Small intestine (tissue), 7 donors: Measurements from ENCODE around the gene TEKT4. TPM values are rescaled to one million over a fixed set of nuclear protein-coding genes. Genes with fewer than 3 reads are reported as not detected.

Source experiments
- DNase-seq, 2 donors: peaks; one replicate each; pipeline versions ENCODE4 v3.0.0 to v3.0.0-alpha.2; 2013
- FAIRE-seq: peaks from 2 replicates; lab custom pipeline; 2012; peaks lifted over from hg19 to GRCh38; lab: Jason Lieb, UNC
- H3K27ac ChIP-seq, 3 donors: one replicate each; pipeline ENCODE4 v1.5.1; 2013; ENCODE audit warnings: low read length in 2 of 3, mild to moderate bottlenecking in 2 of 3, control low read depth in 1 of 3, inconsistent platforms in 1 of 3, low read depth in 1 of 3, moderate library complexity in 1 of 3
- H3K27me3 ChIP-seq, 3 donors: one replicate each; pipeline ENCODE4 v1.6.1; 2013; ENCODE audit warnings: low read length in 3 of 3, inconsistent platforms in 1 of 3; ENCODE audit not compliant: control insufficient read depth in 3 of 3, insufficient read depth in 3 of 3
- H3K36me3 ChIP-seq, 3 donors: one replicate each; pipeline ENCODE4 v1.6.1; 2013; ENCODE audit warnings: low read length in 3 of 3, inconsistent platforms in 1 of 3, low read depth in 1 of 3, mild to moderate bottlenecking in 1 of 3, moderate library complexity in 1 of 3; ENCODE audit not compliant: control insufficient read depth in 3 of 3, insufficient read depth in 2 of 3
- H3K4me1 ChIP-seq, 3 donors: one replicate each; pipeline ENCODE4 v1.6.1; 2013; ENCODE audit warnings: low read length in 2 of 3, inconsistent platforms in 1 of 3, low read depth in 1 of 3, mild to moderate bottlenecking in 1 of 3, moderate library complexity in 1 of 3; ENCODE audit not compliant: control insufficient read depth in 3 of 3, insufficient read depth in 2 of 3
- H3K4me3 ChIP-seq, 3 donors: one replicate each; pipeline ENCODE4 v1.5.1; 2013; ENCODE audit warnings: low read length in 3 of 3, control low read depth in 1 of 3, inconsistent platforms in 1 of 3, low read depth in 1 of 3, mild to moderate bottlenecking in 1 of 3, moderate library complexity in 1 of 3
- H3K9me3 ChIP-seq, 2 donors: one replicate each; pipeline ENCODE4 v1.6.1; 2013; ENCODE audit warnings: low read depth in 1 of 2, low read length in 1 of 2; ENCODE audit not compliant: control insufficient read depth in 2 of 2, insufficient read depth in 1 of 2
- WGBS, 3 donors: extraction: QIAGEN DNeasy Blood & Tissue Kit; methylation state at CpG; one replicate each; pipeline ENCODE4 v1.1.7; 2013; 5-methylcytosine and 5-hydroxymethylcytosine counted together
- polyA plus RNA-seq, 4 donors: library from polyadenylated mRNA; stranded (reverse) in 3 of 4; unstranded in 1 of 4; fragments of 200-250 nt in 3 of 4; fragments of 120-200 nt in 1 of 4; gene quantifications; one replicate each; pipeline versions ENCODE4 v1.2.1 to v1.2.3, GENCODE V29; 2013
- donor health status: healthy with polysubstance abuse.
- donor health status: control.
- donor health status: control.
- donor health status: Bipolar disorder and iron deficiency.
- donor health status: healthy.

TEKT4 gene
- polyA plus RNA-seq, 4 donors = not detected

DNA sequence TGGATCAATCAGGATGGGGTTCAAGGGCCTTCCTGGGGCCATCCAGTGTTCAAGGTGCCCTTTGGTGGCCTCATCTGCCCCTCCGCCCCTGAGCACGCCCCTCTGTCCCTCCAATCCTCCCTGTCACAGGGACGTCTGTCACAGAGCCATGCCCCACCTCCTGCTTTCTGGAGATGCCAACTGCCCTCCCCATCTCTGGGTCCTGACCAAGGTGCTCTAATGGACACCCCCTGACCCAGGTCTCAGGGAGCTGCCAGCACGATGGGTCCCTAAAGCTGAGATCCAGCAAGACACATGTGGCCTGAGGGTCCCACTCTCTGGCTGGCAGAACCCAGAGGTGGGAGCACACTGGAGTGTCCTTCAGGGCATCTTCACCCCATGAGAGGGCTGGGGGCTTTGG lies 2.1 kb upstream of the TEKT4 start:
- H3K27ac ChIP-seq = no peak overlapping the region
- 83 to 87% (median 87%) methylated on average over 4 of the region's 4 CpGs for WGBS, 3 donors
- H3K4me3 ChIP-seq = no peak overlapping the region
- H3K27me3 ChIP-seq = peaks cover 0 to 19% (median 2%) of the 10 kb centered on the region in 3 donors
- H3K36me3 ChIP-seq = no peaks in the 10 kb centered on the region
- H3K4me1 ChIP-seq = no peaks in the 10 kb centered on the region
- H3K9me3 ChIP-seq = no peaks in the 10 kb centered on the region
- FAIRE-seq (no peak), DNase-seq (no peak)

DNA sequence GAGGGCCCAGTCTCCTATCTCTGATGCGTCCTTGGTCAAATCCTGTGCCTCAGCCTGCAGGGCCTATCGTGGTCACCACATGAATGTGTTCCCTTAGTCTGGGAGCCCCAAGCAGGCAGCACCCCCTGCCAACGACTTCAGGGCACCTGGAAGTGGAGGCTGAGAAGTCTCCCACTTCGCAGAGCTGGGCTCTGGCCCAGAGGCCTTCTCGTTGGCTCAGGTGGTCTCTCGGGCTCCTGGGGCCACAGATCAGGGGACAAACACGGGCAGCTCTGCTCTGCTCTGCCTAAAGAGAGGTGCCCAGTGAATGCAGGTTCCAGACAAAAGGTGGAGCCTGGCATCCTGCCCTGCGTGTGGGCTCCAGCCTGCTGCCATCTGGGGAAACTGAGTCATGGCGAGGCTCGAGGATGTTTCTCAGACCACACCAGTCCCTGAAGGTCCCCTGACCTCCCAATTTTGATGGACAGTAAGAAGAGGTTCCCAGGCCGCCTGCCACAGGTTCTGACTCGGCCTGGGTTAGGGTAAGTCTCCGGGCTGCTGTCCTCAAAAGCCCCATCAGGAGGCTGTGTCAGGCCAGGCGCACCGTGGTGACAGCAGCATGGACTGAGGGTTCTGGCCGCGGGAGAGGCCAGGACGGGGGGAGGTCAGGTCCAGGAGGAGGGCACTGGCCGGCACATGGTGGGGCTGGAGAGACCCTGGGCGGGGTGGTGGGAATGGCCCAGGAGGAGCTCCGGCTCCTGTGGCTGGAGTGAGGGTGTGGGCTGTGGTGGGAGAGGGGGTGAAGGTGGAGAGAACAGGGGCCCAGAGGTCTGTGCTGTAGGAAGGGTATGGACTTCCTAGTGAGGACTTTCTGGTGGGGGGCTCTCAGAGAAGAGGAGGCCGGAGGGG lies 1.4 kb upstream of the TEKT4 start:
- no peak overlapping the region for H3K27ac ChIP-seq
- FAIRE-seq = no peak
- WGBS, 3 donors = 74 to 78% (median 76%) methylated on average over 20 to 22 of the region's 22 CpGs
- DNase-seq = no peak
- no peaks in the 10 kb centered on the region for H3K36me3 ChIP-seq
- H3K4me1 ChIP-seq = no peaks in the 10 kb centered on the region
- no peaks in the 10 kb centered on the region for H3K9me3 ChIP-seq
- H3K27me3 ChIP-seq = peaks cover 0 to 19% (median 2%) of the 10 kb centered on the region in 3 donors
- no peak overlapping the region for H3K4me3 ChIP-seq

DNA sequence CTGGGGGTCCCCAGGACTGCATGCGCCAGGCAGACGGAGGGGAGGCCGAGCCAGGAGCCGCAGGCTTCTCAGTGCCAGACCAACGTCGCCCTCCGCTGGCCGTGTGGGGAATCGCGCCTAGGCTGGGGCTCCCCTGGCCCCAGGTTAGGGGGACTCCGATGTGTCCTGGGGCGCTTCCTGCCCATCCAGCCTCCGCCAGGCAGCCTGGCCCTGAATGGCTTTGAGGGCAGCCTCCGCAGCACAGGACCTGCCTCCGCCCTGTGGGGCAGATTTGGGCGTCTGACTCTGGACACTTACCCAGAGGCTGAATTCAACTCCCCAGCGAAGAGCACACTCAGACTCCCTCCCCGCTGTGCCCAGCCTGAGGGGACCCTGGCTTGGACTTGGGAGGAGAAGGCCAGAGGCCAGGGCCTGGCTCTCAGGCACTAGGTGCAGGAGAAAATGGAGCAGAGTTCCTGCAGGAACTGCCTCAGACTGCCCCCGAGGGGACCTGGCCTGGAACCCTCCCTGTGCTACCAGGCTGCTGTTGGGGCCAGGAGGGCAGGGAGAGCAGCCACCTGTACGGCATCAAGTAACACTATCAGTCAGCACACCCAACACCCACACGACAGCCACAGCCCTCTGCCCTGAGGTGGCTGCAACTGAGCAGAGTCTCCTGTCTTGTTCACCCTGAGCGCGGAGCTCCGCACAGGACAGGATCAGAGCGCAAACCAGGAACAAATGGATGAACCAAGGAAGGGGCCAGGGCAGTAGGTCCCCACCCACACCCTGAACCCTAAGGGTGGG lies 597 bp upstream of the TEKT4 start:
- DNase-seq (no peak), FAIRE-seq (no peak)
- H3K4me1 ChIP-seq = no peaks in the 10 kb centered on the region
- H3K27me3 ChIP-seq = peaks cover 0 to 19% (median 2%) of the 10 kb centered on the region in 3 donors
- H3K9me3 ChIP-seq = no peaks in the 10 kb centered on the region
- no peaks in the 10 kb centered on the region for H3K36me3 ChIP-seq
- 32 to 37% (median 36%) methylated on average over 20 to 25 of the region's 25 CpGs for WGBS, 3 donors
- H3K27ac ChIP-seq = no peak overlapping the region
- no peak overlapping the region for H3K4me3 ChIP-seq

DNA sequence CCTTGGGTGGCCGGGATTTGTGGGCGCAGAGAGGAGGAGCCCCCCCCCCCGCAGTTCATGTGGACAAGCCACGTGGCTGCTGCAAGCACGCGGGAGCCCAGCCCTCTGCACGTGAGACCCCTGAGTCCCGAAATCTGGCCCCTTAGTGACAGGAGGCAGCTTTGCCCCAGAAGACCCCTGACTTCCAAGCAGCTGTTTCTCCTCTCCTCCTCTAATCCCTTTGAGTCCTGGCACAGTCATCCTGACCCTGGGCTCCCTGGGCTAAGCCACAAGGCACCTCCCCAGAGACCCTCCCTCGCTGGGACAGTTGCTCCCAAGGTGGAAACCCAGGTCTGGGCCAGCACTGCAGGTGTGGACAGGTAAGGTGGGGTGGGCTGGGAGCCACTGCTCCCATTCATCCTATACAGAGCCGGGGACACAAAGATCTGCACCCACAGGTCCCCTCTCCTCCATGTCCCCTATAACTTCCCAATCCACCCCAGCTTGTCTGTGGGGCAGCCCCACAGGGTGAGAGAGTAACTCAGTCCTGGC lies 923 bp downstream of the TEKT4 start:
- Histone ChIP-seq H3K4me1 (no peaks in the 10 kb centered on the region), H3K36me3 (no peaks in the 10 kb centered on the region), H3K4me3 (no peak overlapping the region), H3K9me3 (no peaks in the 10 kb centered on the region), H3K27ac (no peak overlapping the region), H3K27me3 (peaks cover 0 to 19% (median 2%) of the 10 kb centered on the region in 3 donors)
- FAIRE-seq (no peak), DNase-seq (no peak)
- 62 to 73% (median 67%) methylated on average over 9 to 10 of the region's 10 CpGs for WGBS, 3 donors

DNA sequence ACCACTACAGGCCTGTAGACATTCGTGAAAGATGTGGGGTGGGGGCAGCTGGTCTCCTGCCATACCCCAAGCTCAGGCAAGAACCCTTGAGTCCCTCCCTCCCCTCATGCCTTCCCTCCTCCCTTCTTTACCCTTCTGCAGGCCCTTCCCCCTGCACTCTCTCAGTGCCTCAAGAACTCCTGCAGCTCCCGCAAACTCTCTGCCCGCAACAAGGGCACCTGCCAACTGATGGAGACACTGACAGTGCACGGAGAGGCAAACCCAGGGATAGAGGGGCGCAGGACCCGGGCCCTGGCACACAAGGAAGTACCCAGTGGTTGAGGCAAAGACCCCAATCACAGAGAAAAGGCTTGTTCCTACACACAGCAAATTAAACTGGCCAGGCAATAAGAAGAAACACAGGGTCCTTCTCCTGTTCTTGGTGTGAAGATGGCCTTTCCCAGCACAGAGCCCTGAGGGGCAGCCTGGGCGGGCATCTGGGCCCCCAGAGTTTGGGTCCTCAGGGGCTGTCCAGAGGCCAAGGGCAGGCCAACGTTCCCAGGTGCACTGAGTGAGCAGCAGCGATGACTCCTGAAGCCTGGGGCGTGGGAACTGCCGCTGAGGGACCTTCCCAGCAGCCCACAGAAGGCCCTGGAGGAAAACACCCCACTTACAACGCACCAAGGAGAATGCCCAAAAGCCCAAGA lies 1.6 kb downstream of the TEKT4 start:
- DNase-seq (no peak), FAIRE-seq (no peak)
- Histone ChIP-seq H3K9me3 (no peaks in the 10 kb centered on the region), H3K27ac (no peak overlapping the region), H3K4me3 (no peak overlapping the region), H3K4me1 (no peaks in the 10 kb centered on the region), H3K27me3 (peaks cover 0 to 19% (median 2%) of the 10 kb centered on the region in 3 donors), H3K36me3 (no peaks in the 10 kb centered on the region)
- 71 to 82% (median 77%) methylated on average over 12 of the region's 12 CpGs for WGBS, 3 donors

DNA sequence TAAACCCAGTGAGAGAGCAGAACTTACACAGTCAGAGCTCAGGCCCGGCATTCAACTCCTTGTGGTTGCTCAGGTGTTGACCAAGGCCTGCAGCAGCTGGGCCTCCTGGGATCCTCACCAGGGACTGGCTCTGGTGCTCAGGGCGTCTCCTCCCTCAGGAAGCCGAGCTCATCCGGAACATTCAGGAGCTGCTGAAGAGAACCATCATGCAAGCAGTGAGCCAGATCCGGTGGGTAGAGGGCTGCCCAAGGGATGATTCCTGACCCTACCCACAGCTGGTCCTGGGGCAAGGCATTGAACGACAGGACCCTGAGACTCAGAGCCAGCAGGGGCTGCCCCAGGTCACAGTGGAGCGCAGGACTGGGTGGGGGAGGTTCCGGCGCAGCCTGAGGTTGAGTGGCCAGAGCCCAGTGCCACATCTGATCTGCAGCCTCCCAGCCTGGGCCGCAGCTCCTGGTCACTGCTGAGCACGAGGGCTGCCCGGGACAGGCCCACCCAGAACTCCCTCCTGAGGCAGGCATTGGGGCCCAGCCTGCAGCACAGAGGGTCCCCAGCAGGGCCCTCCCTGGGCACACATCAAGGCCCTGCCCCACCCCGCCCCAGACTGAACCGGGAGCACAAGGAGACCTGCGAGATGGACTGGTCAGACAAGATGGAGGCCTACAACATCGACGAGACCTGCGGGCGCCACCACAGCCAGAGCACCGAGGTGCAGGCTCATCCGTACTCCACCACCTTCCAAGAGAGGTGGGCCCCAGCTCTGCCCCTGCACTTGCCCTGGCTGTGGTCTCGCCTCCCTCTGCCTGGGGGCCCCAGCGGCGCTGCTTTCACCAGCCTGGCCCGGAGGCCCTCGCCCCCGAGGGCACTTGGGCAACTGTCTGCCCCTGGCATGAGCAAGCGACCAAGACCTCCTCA lies 2.4 kb downstream of the TEKT4 start:
- H3K27me3 ChIP-seq = peaks cover 0 to 19% (median 2%) of the 10 kb centered on the region in 3 donors
- H3K9me3 ChIP-seq = no peaks in the 10 kb centered on the region
- FAIRE-seq (no peak), DNase-seq (no peak)
- H3K4me3 ChIP-seq = no peak overlapping the region
- no peaks in the 10 kb centered on the region for H3K36me3 ChIP-seq
- WGBS, 3 donors = 60 to 62% (median 62%) methylated on average over 25 to 28 of the region's 28 CpGs
- H3K4me1 ChIP-seq = no peaks in the 10 kb centered on the region
- H3K27ac ChIP-seq = no peak overlapping the region

DNA sequence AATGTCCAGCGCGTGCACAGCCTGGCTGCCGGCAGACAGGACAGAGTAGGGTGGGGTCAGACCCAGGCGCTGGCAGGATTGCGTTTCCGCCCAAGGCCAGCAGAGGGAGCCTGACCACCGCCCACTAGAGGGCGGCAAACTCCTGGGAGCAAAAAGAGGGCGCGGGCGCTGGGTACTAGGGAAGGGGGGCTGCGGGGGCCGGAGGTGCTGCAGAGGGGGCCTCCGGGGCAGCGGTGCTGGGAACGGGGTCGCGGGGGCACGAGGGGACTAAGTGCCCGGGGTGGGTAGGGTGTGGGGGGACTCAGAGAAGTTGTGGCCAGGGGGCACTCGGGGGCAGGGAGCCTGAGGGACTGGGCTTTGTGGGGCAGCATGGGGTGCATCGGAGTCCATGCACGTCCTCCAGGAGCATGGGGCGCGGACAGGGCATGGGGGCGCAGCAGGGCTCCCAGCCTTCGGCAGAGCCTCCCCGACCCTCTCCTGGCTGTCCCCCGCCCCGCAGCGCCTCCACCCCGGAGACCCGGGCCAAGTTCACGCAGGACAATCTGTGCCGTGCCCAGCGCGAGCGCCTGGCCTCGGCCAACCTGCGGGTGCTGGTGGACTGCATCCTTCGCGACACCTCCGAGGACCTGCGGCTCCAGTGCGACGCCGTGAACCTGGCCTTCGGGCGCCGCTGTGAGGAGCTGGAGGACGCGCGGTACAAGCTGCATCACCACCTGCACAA lies 3.2 kb downstream of the TEKT4 start:
- no peaks in the 10 kb centered on the region for H3K9me3 ChIP-seq
- DNase-seq (peak; percentile 38 to 47), FAIRE-seq (no peak)
- H3K4me3 ChIP-seq = no peak overlapping the region
- H3K4me1 ChIP-seq = no peaks in the 10 kb centered on the region
- peaks cover 0 to 19% (median 2%) of the 10 kb centered on the region in 3 donors for H3K27me3 ChIP-seq
- H3K36me3 ChIP-seq = no peaks in the 10 kb centered on the region
- H3K27ac ChIP-seq = no peak overlapping the region
- 34 to 40% (median 39%) methylated on average over 37 to 53 of the region's 53 CpGs for WGBS, 3 donors
